ENCODE measurements around the gene TMEM35A. TPM values are rescaled to one million over a fixed set of nuclear protein-coding genes. Genes with fewer than 3 reads are reported as not detected.

The TMEM35A gene, protein sequence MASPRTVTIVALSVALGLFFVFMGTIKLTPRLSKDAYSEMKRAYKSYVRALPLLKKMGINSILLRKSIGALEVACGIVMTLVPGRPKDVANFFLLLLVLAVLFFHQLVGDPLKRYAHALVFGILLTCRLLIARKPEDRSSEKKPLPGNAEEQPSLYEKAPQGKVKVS
- polyA plus RNA-seq = 40.4 and 57.0 TPM in 2 replicates

DNA sequence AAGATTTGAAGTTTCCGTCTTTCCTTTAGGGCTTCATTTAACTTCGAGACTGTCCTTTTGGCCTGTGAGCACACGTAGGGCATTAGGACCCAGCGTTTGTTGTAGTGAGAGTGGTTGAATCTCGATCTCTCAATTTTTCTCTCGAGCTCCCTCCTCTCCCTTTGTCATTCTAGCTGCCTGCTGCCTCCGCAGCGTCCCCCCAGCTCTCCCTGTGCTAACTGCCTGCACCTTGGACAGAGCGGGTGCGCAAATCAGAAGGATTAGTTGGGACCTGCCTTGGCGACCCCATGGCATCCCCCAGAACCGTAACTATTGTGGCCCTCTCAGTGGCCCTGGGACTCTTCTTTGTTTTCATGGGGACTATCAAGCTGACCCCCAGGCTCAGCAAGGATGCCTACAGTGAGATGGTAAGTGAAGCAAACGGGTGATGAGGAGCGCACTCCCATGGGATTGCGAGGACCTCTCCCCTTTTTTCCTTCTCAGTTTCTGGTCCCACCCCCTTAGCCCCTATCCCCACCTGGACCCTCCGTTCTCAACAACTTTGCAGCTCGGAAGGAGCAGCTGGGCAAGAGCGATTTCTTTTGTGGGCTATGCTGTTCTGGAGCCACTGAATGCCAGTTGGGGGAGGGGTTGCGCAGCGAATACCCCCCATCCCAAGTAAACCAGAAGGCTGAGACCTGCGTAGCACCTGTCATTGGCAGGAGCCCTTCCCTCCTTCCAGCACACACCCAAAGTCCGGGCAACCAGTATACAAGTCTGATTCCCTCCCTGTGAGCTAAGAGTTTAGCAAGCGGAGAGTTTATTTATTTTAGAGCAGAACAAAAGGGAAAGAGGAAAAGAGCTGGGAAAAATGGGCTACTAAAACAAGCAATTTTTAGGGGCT, at the start of gene TMEM35A:
TSS of gene TMEM35A (plus strand) at position 164 of the 883 bp plus-strand sequence. CDS start at position 288, 124 bp downstream.

DNA sequence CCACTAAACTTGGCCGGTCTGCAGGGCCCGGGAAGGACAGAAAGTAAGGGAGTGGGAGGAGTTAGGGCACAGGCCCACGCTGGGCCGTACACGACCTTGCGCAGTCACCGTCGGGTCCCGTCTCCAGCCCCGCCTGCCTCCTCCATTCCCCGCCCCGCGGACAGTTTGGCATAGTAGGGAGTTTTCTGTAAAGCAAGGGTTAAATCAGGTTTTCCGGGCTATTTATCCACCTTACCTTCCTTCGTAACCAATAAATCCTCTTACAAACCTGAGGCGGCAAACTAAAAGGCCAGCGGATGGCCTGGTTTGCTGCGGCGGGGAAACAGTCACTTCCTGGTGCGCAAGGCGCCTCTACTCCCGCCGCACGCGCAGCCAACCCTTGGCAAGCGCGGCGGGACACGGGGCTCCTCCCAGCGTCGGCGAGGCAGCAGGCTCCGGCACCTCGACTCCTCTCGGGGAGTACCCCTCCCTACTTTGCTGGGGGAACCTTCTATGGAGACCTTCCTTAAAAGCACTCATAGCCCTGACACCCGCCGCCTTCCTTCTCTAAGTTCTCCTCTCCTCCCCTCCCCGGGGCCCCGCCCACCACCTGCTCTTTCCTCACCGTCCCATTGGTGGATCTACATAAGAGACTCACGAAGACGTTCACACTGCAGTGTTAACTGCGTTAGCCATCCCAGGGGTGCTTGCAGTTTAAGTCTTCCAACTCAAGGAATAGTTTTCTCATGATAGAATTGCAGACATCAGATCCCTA, 27.0 kb upstream of the TMEM35A start, which contains the start of gene TRMT2B:
TSS of gene TRMT2B (minus strand) at position 563 of the 754 bp plus-strand sequence. CDS start 9,822 bp downstream, outside the sequence.

DNA sequence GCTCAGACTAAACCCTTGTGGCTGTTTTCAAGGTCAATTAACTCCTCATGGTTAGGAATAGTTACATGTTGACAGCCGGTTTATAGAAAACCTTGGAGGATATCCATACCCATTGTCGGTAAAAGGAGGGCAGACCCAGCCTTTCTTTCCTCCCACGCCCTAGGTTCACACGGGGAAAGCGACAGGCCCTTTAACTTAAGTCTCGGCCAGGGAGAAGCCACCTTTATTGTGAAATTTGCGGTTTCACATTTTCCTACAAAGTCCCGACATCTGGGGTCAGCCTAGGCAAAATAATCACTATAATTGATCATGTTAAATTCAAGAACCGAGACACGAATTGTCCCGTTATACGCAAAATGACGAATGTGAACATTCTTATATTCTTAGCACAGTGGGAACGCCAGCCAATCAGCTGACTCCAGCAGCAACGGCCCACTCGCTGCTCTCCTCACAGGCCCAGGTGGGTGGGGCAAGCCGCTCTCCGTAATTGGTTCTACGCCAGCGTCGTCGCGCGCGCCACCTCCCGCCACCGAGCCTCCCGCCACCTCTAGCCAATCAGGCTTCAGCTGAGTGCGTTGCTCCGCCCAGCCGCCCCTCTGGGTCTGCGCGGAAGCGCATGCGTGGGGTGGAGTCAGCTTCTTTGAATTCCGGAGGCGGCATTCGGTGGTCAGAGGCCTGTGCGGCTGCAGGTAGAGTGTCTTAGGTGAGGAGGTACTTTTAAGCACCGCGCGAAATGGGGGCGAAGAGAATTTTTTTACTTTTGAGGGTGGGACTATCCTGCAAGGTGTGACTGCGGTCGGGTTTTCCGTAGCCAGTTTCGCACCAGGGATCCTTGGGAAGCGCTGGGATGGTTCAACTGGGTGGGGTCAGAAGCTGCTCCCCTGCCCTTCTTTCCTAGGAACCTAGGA, 19.1 kb downstream of the TMEM35A start, which contains the start of gene CENPI:
TSS of gene CENPI (plus strand) at position 659 of the 908 bp plus-strand sequence. CDS start 2,867 bp downstream, outside the sequence.

Other genes starting within 250 kb of the TMEM35A start
- gene NOX1, start 204.5 kb upstream of the TMEM35A start, polyA plus RNA-seq = 0.13 and 0.38 TPM in 2 replicates
- gene XKRX, start 150.0 kb upstream of the TMEM35A start, polyA plus RNA-seq = not detected in 2 replicates
- 0.94 TPM in 1 of 2 replicates, not detected in the other for gene ARL13A, start 109.2 kb upstream of the TMEM35A start, polyA plus RNA-seq
- 0.95 and 1.5 TPM in 2 replicates for gene TRMT2B, start 26.8 kb upstream of the TMEM35A start, polyA plus RNA-seq
- gene CENPI, start 19.3 kb downstream of the TMEM35A start, polyA plus RNA-seq = 0.56 TPM in 1 of 2 replicates, not detected in the other
- 1.0 and 1.2 TPM in 2 replicates for gene DRP2, start 140.9 kb downstream of the TMEM35A start, polyA plus RNA-seq
- 0.18 TPM in 1 of 2 replicates, not detected in the other for gene TAF7L, start 212.5 kb downstream of the TMEM35A start, polyA plus RNA-seq